H9 (cell line): ENCODE data around the gene ROBO3. TPM values are rescaled to one million over a fixed set of nuclear protein-coding genes. Genes with fewer than 3 reads are reported as not detected.

ENCODE experiments used
- DNase-seq: peaks from one replicate; pipeline ENCODE4 v3.0.0-alpha.2; 2017
- H2AFZ ChIP-seq: one replicate; pipeline ENCODE4 v1.6.1; 2013; ENCODE audit warnings: mild to moderate bottlenecking, low read length, control low read depth, moderate library complexity
- H2AK5ac ChIP-seq: 2 replicates; pipeline ENCODE4 v1.6.1; 2013; ENCODE audit warnings: low read length, control low read depth, mixed read lengths; ENCODE audit not compliant: insufficient read length
- H2BK120ac ChIP-seq: one replicate; pipeline ENCODE4 v1.6.1; 2013; ENCODE audit warnings: low read depth, mild to moderate bottlenecking, low read length, control low read depth, inconsistent platforms; ENCODE audit not compliant: poor library complexity, severe bottlenecking
- H2BK12ac ChIP-seq: 2 replicates; pipeline ENCODE4 v1.6.1; 2013; ENCODE audit warnings: low read length, control low read depth, mixed read lengths, low read depth; ENCODE audit not compliant: insufficient read length
- H2BK15ac ChIP-seq: 2 replicates; pipeline ENCODE4 v1.6.1; 2013; ENCODE audit warnings: low read depth, low read length, control low read depth
- H2BK20ac ChIP-seq: one replicate; pipeline ENCODE4 v1.6.1; 2013; ENCODE audit warnings: low read depth, mild to moderate bottlenecking, low read length, control low read depth, inconsistent platforms; ENCODE audit not compliant: poor library complexity, severe bottlenecking
- H2BK5ac ChIP-seq: 2 replicates; pipeline ENCODE4 v1.6.1; 2013; ENCODE audit warnings: low read length, control low read depth, mixed read lengths; ENCODE audit not compliant: insufficient read length
- H3K14ac ChIP-seq: 2 replicates; pipeline ENCODE4 v1.6.1; 2013; ENCODE audit warnings: low read length, control low read depth; ENCODE audit not compliant: insufficient read depth
- H3K18ac ChIP-seq: 2 replicates; pipeline ENCODE4 v1.6.1; 2013; ENCODE audit warnings: low read depth, mild to moderate bottlenecking, mixed read lengths, low read length, control low read depth; ENCODE audit not compliant: insufficient read length
- H3K23ac ChIP-seq: 2 replicates; pipeline ENCODE4 v1.6.1; 2013; ENCODE audit warnings: low read length, control low read depth, mixed read lengths, low read depth; ENCODE audit not compliant: insufficient read length
- H3K23me2 ChIP-seq: 2 replicates; pipeline ENCODE4 v1.6.1; 2013; ENCODE audit warnings: low read depth, mild to moderate bottlenecking, mixed read lengths, low read length, control low read depth; ENCODE audit not compliant: insufficient read length, poor library complexity, severe bottlenecking
- H3K27ac ChIP-seq: 2 replicates; pipeline ENCODE4 v1.5.1; 2013; ENCODE audit warnings: low read length, control low read depth, mixed read lengths, low read depth; ENCODE audit not compliant: insufficient read length
- H3K27me3 ChIP-seq: 2 replicates; pipeline ENCODE4 v1.6.1; 2013; ENCODE audit warnings: low read length, control low read depth, inconsistent platforms; ENCODE audit not compliant: insufficient read depth
- H3K4ac ChIP-seq: 2 replicates; pipeline ENCODE4 v1.6.1; 2013; ENCODE audit warnings: low read depth, mild to moderate bottlenecking, control low read depth, inconsistent platforms, low read length, moderate library complexity
- H3K4me1 ChIP-seq: 2 replicates; pipeline ENCODE4 v1.6.1; 2013; ENCODE audit warnings: low read length, control low read depth, inconsistent platforms; ENCODE audit not compliant: insufficient read depth
- H3K4me2 ChIP-seq: 2 replicates; pipeline ENCODE4 v1.6.1; 2013; ENCODE audit warnings: low read length, control low read depth, mixed read lengths; ENCODE audit not compliant: insufficient read length, insufficient read depth
- H3K56ac ChIP-seq: 2 replicates; pipeline ENCODE4 v1.6.1; 2013; ENCODE audit warnings: low read depth, mild to moderate bottlenecking, mixed read lengths, low read length, control low read depth; ENCODE audit not compliant: insufficient read length
- H3K79me1 ChIP-seq: 2 replicates; pipeline ENCODE4 v1.6.1; 2013; ENCODE audit warnings: low read depth, mild to moderate bottlenecking, moderate library complexity, low read length, control low read depth, inconsistent platforms; ENCODE audit not compliant: insufficient read depth, poor library complexity, severe bottlenecking
- H3K79me2 ChIP-seq: 2 replicates; pipeline ENCODE4 v1.6.1; 2013; ENCODE audit warnings: low read length, control low read depth, inconsistent platforms; ENCODE audit not compliant: insufficient read depth
- H3K9ac ChIP-seq: 2 replicates; pipeline ENCODE4 v1.6.1; 2013; ENCODE audit warnings: low read length, control low read depth, mixed read lengths; ENCODE audit not compliant: insufficient read length; ENCODE audit errors: extremely low read depth
- H3K9me3 ChIP-seq: one replicate; pipeline ENCODE4 v1.6.1; 2013; ENCODE audit warnings: low read depth, low read length, inconsistent platforms; ENCODE audit not compliant: control insufficient read depth
- H3T11ph ChIP-seq: one replicate; pipeline ENCODE4 v1.6.1; 2013; ENCODE audit warnings: mild to moderate bottlenecking, low read length, control low read depth, inconsistent platforms
- H4K20me1 ChIP-seq: one replicate; pipeline ENCODE4 v1.6.1; 2013; ENCODE audit not compliant: control insufficient read depth, insufficient read length, insufficient read depth
- H4K5ac ChIP-seq: 2 replicates; pipeline ENCODE4 v1.6.1; 2013; ENCODE audit warnings: low read depth, mild to moderate bottlenecking, mixed read lengths, low read length, control low read depth; ENCODE audit not compliant: insufficient read length
- H4K8ac ChIP-seq: replicated peaks from 2 replicates; pipeline ENCODE4 v1.6.1; 2013; ENCODE audit warnings: low read length, control low read depth, mixed read lengths, low read depth; ENCODE audit not compliant: insufficient read length
- H4K91ac ChIP-seq: 2 replicates; pipeline ENCODE4 v1.6.1; 2013; ENCODE audit warnings: low read depth, mild to moderate bottlenecking, moderate library complexity, mixed read lengths, low read length, control low read depth; ENCODE audit not compliant: insufficient read length
- H3K27ac Mint-ChIP-seq, 3 experiments: 2 replicates in 2 of 3; 3 replicates in 1 of 3; pipeline ENCODE4 v1.8.0; 2020 to 2021; ENCODE audit warnings: mixed read lengths in 3 of 3, mild to moderate bottlenecking in 1 of 3, moderate library complexity in 1 of 3
- H3K27me3 Mint-ChIP-seq: 2 replicates; pipeline ENCODE4 v1.8.0; 2021; ENCODE audit warnings: low read depth, mild to moderate bottlenecking, moderate library complexity, mixed read lengths
- H3K36me3 Mint-ChIP-seq, 3 experiments: 2 replicates in 2 of 3; 3 replicates in 1 of 3; pipeline ENCODE4 v1.8.0; 2020 to 2021; ENCODE audit warnings: low read depth in 3 of 3, mixed read lengths in 3 of 3; ENCODE audit not compliant: insufficient read depth in 1 of 3
- H3K4me1 Mint-ChIP-seq, 2 experiments: 2 replicates each; pipeline ENCODE4 v1.8.0; 2020; ENCODE audit warnings: mixed read lengths in 2 of 2
- H3K4me3 Mint-ChIP-seq, 2 experiments: 2 replicates in 1 of 2; 3 replicates in 1 of 2; pipeline ENCODE4 v1.8.0; 2020 to 2021; ENCODE audit warnings: mild to moderate bottlenecking in 2 of 2, mixed read lengths in 2 of 2, moderate library complexity in 1 of 2
- H3K9me3 Mint-ChIP-seq, 2 experiments: 2 replicates in 1 of 2; 3 replicates in 1 of 2; pipeline ENCODE4 v1.8.0; 2020; ENCODE audit warnings: mild to moderate bottlenecking in 2 of 2, mixed read lengths in 2 of 2, moderate library complexity in 1 of 2
- WGBS: extraction: QIAGEN DNeasy Blood & Tissue Kit; methylation state at CpG from one replicate; pipeline ENCODE4 v1.1.7; 2013; ENCODE audit warnings: missing lambda C conversion rate, low lambda C conversion rate, mixed read lengths; ENCODE audit not compliant: insufficient read length; ENCODE audit errors: extremely low coverage; 5-methylcytosine and 5-hydroxymethylcytosine counted together
- total RNA-seq: library from RNA; stranded (reverse); gene quantifications from 2 replicates; pipeline ENCODE4 v1.2.1, GENCODE V29; 2021
- TF ChIP-seq, protein P1 (sequence below): fragments of 200-600 bp; sonication (generic); conservative IDR thresholded peaks from 3 replicates; pipeline ENCODE4 v1.8.0; 2021; ENCODE audit warnings: antibody characterized with exemption, mild to moderate bottlenecking

ROBO3 gene
- total RNA-seq, 1 experiment from 2014 or later, result 12.6 TPM

DNA sequence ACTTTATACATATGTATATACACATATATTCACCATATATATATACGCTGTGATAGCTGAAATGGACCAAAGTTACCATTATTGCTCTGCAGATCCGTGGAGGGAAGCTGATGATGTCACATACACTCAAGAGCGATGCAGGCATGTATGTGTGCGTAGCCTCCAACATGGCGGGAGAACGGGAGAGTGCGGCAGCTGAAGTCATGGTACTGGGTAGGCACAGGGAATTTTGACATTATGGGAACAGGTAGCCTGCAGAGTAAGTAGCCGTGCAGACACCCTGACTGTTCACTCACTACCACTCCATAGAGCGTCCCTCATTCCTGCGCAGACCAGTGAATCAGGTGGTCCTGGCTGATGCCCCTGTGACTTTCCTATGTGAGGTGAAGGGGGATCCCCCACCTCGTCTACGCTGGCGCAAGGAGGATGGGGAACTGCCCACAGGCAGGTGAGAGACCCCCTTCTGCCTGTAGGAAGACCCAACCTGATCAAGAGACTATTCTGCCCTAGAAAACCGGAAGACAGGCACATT lies 4.7 kb downstream of the ROBO3 start:
- Histone ChIP-seq H4K20me1 (no peaks in the 10 kb centered on the region), H2BK5ac (no peak overlapping the region), H4K5ac (no peak overlapping the region), H3K4me1 (no peaks in the 10 kb centered on the region), H4K91ac (no peak overlapping the region), H3K9me3 (no peaks in the 10 kb centered on the region), H3K56ac (no peak overlapping the region), H2BK120ac (no peak overlapping the region), H3K18ac (no peak overlapping the region), H2BK12ac (no peak overlapping the region), H4K8ac (no peak overlapping the region), H3K23ac (no peak overlapping the region), H3T11ph (no peak overlapping the region), H3K79me2 (no peaks in the 10 kb centered on the region), H2BK15ac (no peak overlapping the region), H3K23me2 (peaks cover 3% of the 10 kb centered on the region), H2AFZ (no peak overlapping the region), H3K4ac (no peak overlapping the region), H2AK5ac (no peak overlapping the region), H3K79me1 (no peaks in the 10 kb centered on the region), H3K14ac (no peak overlapping the region), H3K27me3 (peaks cover 72% of the 10 kb centered on the region), H3K4me2 (no peak overlapping the region), H3K27ac (no peak overlapping the region), H2BK20ac (no peak overlapping the region), H3K9ac (no peak overlapping the region)
- no peaks in the 10 kb centered on the region; a peak in 2 of 7 replicates for H3K36me3 Mint-ChIP-seq
- peaks cover 3 to 35% of the 10 kb centered on the region in 2 experiments; a peak in 3 of 4 replicates for H3K4me1 Mint-ChIP-seq
- no CpG with 5 or more reads among the region's 14 CpGs for WGBS
- peaks cover 100% of the 10 kb centered on the region for H3K27me3 Mint-ChIP-seq
- no peak overlapping the region for H3K27ac Mint-ChIP-seq
- no peak for DNase-seq
- H3K9me3 Mint-ChIP-seq, result no peaks in the 10 kb centered on the region; a peak in 3 of 5 replicates
- TF ChIP-seq, protein P1, sequence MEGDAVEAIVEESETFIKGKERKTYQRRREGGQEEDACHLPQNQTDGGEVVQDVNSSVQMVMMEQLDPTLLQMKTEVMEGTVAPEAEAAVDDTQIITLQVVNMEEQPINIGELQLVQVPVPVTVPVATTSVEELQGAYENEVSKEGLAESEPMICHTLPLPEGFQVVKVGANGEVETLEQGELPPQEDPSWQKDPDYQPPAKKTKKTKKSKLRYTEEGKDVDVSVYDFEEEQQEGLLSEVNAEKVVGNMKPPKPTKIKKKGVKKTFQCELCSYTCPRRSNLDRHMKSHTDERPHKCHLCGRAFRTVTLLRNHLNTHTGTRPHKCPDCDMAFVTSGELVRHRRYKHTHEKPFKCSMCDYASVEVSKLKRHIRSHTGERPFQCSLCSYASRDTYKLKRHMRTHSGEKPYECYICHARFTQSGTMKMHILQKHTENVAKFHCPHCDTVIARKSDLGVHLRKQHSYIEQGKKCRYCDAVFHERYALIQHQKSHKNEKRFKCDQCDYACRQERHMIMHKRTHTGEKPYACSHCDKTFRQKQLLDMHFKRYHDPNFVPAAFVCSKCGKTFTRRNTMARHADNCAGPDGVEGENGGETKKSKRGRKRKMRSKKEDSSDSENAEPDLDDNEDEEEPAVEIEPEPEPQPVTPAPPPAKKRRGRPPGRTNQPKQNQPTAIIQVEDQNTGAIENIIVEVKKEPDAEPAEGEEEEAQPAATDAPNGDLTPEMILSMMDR, result no peak
- no peak overlapping the region for H3K4me3 Mint-ChIP-seq
